ENCODE measurements around the gene TGFB2.

GRCh38 chr1:218394989-218395388, 49.9 kb downstream of the TGFB2 start:
- TF ChIP-seq, protein P1, sequence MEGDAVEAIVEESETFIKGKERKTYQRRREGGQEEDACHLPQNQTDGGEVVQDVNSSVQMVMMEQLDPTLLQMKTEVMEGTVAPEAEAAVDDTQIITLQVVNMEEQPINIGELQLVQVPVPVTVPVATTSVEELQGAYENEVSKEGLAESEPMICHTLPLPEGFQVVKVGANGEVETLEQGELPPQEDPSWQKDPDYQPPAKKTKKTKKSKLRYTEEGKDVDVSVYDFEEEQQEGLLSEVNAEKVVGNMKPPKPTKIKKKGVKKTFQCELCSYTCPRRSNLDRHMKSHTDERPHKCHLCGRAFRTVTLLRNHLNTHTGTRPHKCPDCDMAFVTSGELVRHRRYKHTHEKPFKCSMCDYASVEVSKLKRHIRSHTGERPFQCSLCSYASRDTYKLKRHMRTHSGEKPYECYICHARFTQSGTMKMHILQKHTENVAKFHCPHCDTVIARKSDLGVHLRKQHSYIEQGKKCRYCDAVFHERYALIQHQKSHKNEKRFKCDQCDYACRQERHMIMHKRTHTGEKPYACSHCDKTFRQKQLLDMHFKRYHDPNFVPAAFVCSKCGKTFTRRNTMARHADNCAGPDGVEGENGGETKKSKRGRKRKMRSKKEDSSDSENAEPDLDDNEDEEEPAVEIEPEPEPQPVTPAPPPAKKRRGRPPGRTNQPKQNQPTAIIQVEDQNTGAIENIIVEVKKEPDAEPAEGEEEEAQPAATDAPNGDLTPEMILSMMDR (conservative IDR thresholded peaks at IDR 0.05; ENCODE audit: low read depth in 2 of 2), result no peak
- TF ChIP-seq ETS1 (IDR thresholded peaks at IDR 0.05) (no peak), EZH2phosphoT487 (IDR thresholded peaks at IDR 0.05; ENCODE audit: unreplicated experiment) (no peak), EZH2 (IDR thresholded peaks at IDR 0.05; ENCODE audit: low read depth, unreplicated experiment) (no peak), POLR2AphosphoS5 (IDR thresholded peaks at IDR 0.05; ENCODE audit: low read depth) (no peak)
- TF ChIP-seq, protein P2, sequence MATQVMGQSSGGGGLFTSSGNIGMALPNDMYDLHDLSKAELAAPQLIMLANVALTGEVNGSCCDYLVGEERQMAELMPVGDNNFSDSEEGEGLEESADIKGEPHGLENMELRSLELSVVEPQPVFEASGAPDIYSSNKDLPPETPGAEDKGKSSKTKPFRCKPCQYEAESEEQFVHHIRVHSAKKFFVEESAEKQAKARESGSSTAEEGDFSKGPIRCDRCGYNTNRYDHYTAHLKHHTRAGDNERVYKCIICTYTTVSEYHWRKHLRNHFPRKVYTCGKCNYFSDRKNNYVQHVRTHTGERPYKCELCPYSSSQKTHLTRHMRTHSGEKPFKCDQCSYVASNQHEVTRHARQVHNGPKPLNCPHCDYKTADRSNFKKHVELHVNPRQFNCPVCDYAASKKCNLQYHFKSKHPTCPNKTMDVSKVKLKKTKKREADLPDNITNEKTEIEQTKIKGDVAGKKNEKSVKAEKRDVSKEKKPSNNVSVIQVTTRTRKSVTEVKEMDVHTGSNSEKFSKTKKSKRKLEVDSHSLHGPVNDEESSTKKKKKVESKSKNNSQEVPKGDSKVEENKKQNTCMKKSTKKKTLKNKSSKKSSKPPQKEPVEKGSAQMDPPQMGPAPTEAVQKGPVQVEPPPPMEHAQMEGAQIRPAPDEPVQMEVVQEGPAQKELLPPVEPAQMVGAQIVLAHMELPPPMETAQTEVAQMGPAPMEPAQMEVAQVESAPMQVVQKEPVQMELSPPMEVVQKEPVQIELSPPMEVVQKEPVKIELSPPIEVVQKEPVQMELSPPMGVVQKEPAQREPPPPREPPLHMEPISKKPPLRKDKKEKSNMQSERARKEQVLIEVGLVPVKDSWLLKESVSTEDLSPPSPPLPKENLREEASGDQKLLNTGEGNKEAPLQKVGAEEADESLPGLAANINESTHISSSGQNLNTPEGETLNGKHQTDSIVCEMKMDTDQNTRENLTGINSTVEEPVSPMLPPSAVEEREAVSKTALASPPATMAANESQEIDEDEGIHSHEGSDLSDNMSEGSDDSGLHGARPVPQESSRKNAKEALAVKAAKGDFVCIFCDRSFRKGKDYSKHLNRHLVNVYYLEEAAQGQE (IDR thresholded peaks at IDR 0.05; ENCODE audit: unreplicated experiment), result no peak

All from GM23338 (cell line).